ENCODE results near the gene CDH23.

Gene CDH23

DNA sequence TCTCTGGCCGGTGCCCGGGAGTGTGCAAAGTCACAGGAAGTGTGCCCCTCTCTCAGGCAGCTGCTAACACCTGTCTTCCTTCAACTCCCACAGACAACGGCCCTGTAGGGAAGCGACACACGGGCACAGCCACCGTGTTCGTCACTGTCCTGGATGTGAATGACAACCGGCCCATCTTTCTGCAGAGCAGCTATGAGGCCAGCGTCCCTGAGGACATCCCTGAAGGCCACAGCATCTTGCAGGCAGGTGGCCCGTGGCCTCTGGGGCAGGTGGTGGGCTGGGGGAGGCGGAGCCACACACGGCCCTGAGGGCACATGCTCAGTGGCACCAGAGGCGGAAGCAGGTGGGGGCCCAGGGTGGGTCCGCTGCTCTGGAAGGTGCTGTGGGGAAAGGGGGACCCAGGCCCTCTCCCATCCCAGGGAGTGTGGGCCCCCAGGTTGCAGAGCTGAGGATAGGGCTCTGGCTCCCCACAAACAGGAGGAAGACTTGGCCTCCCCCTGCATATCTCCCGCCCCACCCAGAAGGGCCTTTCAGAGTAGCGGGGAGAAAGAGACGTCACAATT is 315.9 kb downstream of the CDH23 start:
- H3K27me3 ChIP-seq (ENCODE audit: insufficient read depth, poor library complexity, severe bottlenecking) = no peaks in the 10 kb centered on the region
- H3K4me3 ChIP-seq (ENCODE audit: severe bottlenecking) = no peak overlapping the region
- no peaks in the 10 kb centered on the region for H3K36me3 ChIP-seq (ENCODE audit: low read depth)
- peaks cover 12% of the 10 kb centered on the region for H3K4me1 ChIP-seq (ENCODE audit: insufficient read depth, poor library complexity, severe bottlenecking)
- TF ChIP-seq, protein P1, sequence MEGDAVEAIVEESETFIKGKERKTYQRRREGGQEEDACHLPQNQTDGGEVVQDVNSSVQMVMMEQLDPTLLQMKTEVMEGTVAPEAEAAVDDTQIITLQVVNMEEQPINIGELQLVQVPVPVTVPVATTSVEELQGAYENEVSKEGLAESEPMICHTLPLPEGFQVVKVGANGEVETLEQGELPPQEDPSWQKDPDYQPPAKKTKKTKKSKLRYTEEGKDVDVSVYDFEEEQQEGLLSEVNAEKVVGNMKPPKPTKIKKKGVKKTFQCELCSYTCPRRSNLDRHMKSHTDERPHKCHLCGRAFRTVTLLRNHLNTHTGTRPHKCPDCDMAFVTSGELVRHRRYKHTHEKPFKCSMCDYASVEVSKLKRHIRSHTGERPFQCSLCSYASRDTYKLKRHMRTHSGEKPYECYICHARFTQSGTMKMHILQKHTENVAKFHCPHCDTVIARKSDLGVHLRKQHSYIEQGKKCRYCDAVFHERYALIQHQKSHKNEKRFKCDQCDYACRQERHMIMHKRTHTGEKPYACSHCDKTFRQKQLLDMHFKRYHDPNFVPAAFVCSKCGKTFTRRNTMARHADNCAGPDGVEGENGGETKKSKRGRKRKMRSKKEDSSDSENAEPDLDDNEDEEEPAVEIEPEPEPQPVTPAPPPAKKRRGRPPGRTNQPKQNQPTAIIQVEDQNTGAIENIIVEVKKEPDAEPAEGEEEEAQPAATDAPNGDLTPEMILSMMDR (IDR thresholded peaks at IDR 0.05; ENCODE audit: poor library complexity, severe bottlenecking) = no peak
- no peak overlapping the region for H3K27ac ChIP-seq (ENCODE audit: poor library complexity, severe bottlenecking)
- DNase-seq (ENCODE audit: low spot score) = no peak
- no peak for ATAC-seq (ENCODE audit: low read depth)
- no peaks in the 10 kb centered on the region for H3K9me3 ChIP-seq (ENCODE audit: severe bottlenecking)

DNA sequence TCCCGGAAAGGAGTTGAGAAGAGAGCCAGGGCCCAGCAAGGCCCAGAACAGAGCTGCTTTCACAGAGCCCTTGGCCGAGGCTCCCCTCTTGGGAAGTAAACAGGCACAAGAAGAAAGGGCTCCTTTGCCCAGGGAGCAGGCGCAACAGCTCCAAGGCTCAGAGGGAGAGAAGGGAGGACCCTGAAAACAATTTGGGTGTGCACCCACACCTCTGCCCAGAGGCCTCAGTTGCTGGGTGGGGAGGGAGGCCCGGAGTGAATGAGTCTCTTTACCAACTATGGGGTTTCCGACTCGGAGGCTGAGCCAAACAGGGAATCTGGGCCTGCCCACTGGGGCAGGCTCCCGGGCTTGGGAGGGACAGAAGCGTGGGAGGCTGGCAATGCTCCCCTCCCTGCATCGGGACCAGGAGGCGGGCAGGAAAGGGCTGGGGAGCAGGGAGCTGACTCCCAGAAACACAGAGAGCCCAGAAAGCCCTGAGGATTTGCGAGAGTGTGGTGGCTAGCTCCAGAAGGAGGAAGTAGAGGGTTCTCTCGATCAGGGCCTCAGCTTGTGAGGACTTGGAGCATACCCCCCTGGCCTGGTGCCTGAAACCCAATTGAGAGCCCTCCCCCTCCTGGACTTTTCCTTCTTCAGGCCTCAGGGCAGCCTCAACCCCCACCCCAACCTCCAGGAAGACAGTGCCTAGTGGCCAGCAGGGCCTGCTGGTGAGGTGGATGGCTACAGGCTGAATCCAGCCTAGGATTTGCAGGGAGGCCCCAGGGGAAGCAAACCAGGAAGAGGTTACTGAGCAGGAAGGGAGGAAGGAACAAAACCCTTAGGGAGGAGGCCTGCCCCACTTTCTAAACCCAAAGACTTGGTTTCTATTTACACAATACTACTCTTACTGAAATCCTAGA is 316.7 kb downstream of the CDH23 start:
- Histone ChIP-seq H3K4me3 (ENCODE audit: severe bottlenecking) (no peak overlapping the region), H3K4me1 (ENCODE audit: insufficient read depth, poor library complexity, severe bottlenecking) (peaks cover 12% of the 10 kb centered on the region), H3K27ac (ENCODE audit: poor library complexity, severe bottlenecking) (peak overlapping the region; percentile 24), H3K36me3 (ENCODE audit: low read depth) (no peaks in the 10 kb centered on the region), H3K9me3 (ENCODE audit: severe bottlenecking) (no peaks in the 10 kb centered on the region), H3K27me3 (ENCODE audit: insufficient read depth, poor library complexity, severe bottlenecking) (no peaks in the 10 kb centered on the region)
- TF ChIP-seq, protein P1 (IDR thresholded peaks at IDR 0.05; ENCODE audit: poor library complexity, severe bottlenecking) = no peak
- DNase-seq (ENCODE audit: low spot score) = no peak
- ATAC-seq (ENCODE audit: low read depth) = peak; percentile 70

DNA sequence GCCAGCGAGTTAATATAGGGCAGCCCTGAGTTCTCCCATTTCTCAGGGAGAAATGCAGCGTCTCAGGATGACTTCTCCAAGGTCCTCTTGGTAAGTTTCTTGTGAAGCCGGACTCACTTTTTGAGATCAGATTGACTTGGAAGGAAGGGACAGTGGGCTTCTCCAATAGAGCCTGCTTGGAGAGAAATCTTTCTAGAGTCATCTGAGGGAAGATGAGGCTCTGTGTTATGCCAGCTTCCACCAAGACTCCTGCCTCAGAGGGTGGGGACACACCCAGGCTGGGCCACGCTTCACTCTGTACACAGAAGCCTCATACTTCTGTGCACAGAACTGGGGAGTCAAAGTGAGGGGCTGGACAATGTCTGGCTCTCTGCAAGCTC is 317.3 kb downstream of the CDH23 start:
- TF ChIP-seq, protein P1 (IDR thresholded peaks at IDR 0.05; ENCODE audit: poor library complexity, severe bottlenecking) = no peak
- ATAC-seq (ENCODE audit: low read depth) (no peak), DNase-seq (ENCODE audit: low spot score) (no peak)
- no peaks in the 10 kb centered on the region for H3K9me3 ChIP-seq (ENCODE audit: severe bottlenecking)
- H3K36me3 ChIP-seq (ENCODE audit: low read depth) = no peaks in the 10 kb centered on the region
- H3K4me1 ChIP-seq (ENCODE audit: insufficient read depth, poor library complexity, severe bottlenecking) = peaks cover 12% of the 10 kb centered on the region
- H3K27me3 ChIP-seq (ENCODE audit: insufficient read depth, poor library complexity, severe bottlenecking) = no peaks in the 10 kb centered on the region
- H3K4me3 ChIP-seq (ENCODE audit: severe bottlenecking) = no peak overlapping the region
- H3K27ac ChIP-seq (ENCODE audit: poor library complexity, severe bottlenecking) = peak overlapping the region; percentile 24

DNA sequence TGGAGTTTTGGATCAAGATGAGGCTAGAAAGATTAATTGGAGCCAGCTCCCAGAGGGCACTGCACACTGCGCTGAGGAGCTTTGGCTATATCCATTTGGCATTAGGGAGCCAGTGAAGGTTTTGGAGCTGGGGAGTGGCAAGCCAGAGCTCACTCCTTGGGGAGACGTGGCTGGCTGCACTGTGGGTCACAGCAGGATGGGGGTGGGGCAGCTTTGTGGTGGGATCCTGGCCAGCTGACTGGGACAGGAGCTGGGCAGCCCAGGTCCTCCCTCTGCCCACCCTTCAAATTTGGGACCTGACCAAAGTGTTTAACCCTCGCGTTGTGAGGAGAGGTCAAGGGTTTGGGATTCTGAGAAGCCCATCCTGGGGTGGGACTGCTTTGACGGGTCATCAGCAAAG is 317.9 kb downstream of the CDH23 start:
- no peak overlapping the region for H3K4me3 ChIP-seq (ENCODE audit: severe bottlenecking)
- TF ChIP-seq, protein P1 (IDR thresholded peaks at IDR 0.05; ENCODE audit: poor library complexity, severe bottlenecking) = no peak
- ATAC-seq (ENCODE audit: low read depth) (no peak), DNase-seq (ENCODE audit: low spot score) (no peak)
- no peaks in the 10 kb centered on the region for H3K27me3 ChIP-seq (ENCODE audit: insufficient read depth, poor library complexity, severe bottlenecking)
- no peaks in the 10 kb centered on the region for H3K9me3 ChIP-seq (ENCODE audit: severe bottlenecking)
- peaks cover 12% of the 10 kb centered on the region for H3K4me1 ChIP-seq (ENCODE audit: insufficient read depth, poor library complexity, severe bottlenecking)
- no peaks in the 10 kb centered on the region for H3K36me3 ChIP-seq (ENCODE audit: low read depth)
- H3K27ac ChIP-seq (ENCODE audit: poor library complexity, severe bottlenecking) = no peak overlapping the region

DNA sequence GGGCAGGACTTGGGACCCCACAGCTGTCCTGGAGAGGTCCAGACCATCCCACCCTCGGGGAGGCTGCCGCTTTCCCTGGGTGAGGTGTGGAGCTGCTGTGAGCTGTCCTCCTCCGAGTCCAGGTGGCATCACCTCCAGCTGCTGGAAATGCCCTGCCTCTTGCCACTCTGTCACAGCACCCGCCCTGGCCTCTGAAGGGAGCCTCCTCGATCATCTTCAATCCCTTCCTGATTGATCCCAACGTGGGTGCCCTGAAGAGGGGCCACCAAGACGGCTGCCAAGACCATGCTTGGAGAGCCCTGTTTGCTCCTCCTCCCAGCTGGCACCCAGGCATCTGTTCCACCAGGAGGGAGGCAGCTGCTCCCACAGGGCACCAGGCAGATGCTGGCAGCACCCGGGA is 318.3 kb downstream of the CDH23 start:
- no peak for DNase-seq (ENCODE audit: low spot score)
- ATAC-seq (ENCODE audit: low read depth) = no peak
- no peaks in the 10 kb centered on the region for H3K36me3 ChIP-seq (ENCODE audit: low read depth)
- H3K27ac ChIP-seq (ENCODE audit: poor library complexity, severe bottlenecking) = no peak overlapping the region
- peaks cover 12% of the 10 kb centered on the region for H3K4me1 ChIP-seq (ENCODE audit: insufficient read depth, poor library complexity, severe bottlenecking)
- TF ChIP-seq, protein P1 (IDR thresholded peaks at IDR 0.05; ENCODE audit: poor library complexity, severe bottlenecking) = no peak
- H3K9me3 ChIP-seq (ENCODE audit: severe bottlenecking) = no peaks in the 10 kb centered on the region
- no peaks in the 10 kb centered on the region for H3K27me3 ChIP-seq (ENCODE audit: insufficient read depth, poor library complexity, severe bottlenecking)
- H3K4me3 ChIP-seq (ENCODE audit: severe bottlenecking) = no peak overlapping the region
